ENCODE data around the gene KRT25. TPM values are rescaled to one million over a fixed set of nuclear protein-coding genes. Genes with fewer than 3 reads are reported as not detected.
"Not testable (repeated sequence)": the region's sequence is repeated elsewhere in the genome, so short reads cannot be mapped to it uniquely, and the experiment has no call there.

KRT25 gene
- total RNA-seq, 2 donors from 2014 or later = not detected

DNA sequence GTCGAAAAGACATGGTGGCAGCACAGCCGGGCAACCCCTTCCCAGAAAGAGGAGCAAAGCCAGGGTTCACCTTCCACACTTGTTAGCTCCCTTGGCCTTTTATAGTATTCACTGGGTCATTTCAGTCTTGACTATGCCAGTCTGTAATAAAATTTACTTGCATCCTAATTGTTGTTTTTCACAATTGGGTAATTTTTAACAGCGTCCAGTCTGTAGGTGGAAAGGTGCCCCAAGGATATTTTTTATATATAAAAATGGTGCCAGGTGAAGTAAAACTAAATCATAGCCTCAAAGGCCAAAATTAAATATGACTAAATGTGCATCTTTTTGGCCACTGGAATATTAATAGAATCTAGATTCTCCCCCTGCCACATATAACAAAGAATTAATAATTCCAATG lies 17.0 kb upstream of the KRT25 start, which contains the start of gene KRT26:
Gene KRT26 (minus strand): TSS at position 101 of the 400 bp plus-strand sequence. CDS start 88 bp downstream, at position 13.
- DNase-seq (ENCODE audit: low spot score in 2 of 2) = no peak
- no peak within 1 kb of the TSS for H3K27ac Mint-ChIP-seq
- H3K9me3 Mint-ChIP-seq = no peaks in the 10 kb centered on the region
- no peak for ATAC-seq
- H3K36me3 Mint-ChIP-seq = no peaks in the 10 kb centered on the region

DNA sequence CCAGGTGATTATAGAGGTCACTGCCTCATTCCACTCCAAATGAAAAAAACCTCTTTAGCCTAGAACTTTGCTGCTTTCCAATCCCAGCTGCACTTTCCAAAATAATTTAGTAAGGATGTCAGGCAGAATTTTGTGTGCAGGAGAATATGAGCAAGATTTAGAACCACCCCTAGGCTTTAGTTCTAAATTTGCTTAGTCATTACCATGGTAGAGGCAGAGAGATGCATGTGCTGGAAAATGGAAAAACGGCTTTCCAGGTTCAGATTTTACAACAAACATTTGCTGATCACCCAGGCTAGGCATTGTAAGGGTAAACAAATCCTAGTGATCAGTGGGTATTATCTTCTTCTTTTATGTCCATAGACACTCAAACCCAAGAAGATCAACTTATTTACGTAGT lies 10.5 kb upstream of the KRT25 start:
- DNase-seq (ENCODE audit: low spot score in 2 of 2) (no peak), ATAC-seq (no peak)
- Mint-ChIP-seq H3K27ac (no peak overlapping the region), H3K36me3 (peaks cover 14 to 15% of the 10 kb centered on the region in 2 donors), H3K9me3 (peaks cover 18 to 23% of the 10 kb centered on the region in 2 donors)

DNA sequence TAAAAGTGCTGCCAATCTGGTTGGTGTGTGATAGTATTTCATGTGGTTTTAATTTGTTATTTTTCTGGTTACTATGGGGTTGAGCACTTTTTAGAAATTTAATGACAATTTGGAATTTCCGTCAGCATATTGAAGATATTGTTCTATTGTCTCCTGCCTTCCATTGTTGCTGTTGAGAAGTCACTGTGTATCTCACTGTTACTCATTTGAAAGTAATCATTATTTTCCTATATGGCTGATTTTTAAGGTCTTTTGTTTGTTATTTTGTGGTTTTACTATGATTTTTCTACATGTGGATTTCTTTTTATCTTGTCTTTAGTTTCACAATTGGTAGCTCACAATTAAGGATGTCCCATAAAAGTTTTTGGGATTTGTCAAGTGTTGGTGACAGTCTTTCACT lies 8.6 kb upstream of the KRT25 start:
- ATAC-seq = no peak
- Mint-ChIP-seq H3K27ac (no peak overlapping the region), H3K36me3 (peaks cover 15 to 21% of the 10 kb centered on the region in 2 donors), H3K9me3 (peaks cover 23 to 28% of the 10 kb centered on the region in 2 donors)
- DNase-seq (ENCODE audit: low spot score in 2 of 2) = no peak

DNA sequence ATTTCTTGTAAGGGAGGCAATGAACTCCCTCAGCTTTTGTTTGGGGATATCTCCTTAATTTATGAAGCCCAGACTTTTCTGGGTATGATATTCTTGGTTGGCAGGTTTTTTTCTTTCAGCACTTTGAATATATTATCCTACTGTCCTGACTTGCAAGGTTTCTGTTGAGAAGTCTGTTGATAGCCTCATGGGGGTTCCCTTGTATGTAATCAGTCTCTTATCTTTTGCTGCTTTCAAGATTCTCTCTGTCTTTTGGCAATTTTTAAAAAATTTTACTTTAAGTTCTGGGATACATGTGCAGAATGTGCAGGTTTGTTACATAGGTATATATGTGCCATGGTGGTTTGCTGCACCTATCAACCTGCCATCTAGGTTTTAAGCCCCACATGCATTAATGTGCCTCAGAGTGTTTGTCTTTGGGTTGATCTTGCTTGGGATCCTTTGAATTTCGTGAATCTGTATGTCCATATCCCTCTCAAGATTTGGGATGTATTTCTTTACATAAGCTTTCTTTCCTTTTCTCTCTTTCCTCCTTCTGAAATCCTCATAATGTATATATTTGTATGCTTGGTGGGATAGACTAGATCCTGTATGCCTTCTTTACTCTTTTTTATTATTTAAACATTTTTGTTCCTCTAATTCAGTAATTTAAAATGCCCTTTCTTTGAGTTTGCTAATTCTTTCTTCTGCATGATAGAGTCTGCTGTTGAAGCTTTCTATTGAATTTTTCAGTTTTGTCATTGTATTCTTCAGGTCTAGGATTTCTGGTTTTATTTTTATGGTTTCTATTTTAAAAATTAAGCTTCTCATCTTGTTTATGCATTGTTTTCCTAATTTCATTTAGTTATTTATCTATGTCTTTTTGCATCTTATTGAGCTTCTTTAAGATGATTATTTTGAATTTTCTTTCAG lies 5.2 kb upstream of the KRT25 start:
- DNase-seq (ENCODE audit: low spot score in 2 of 2) (no peak), ATAC-seq (no peak)
- Mint-ChIP-seq H3K27ac (no peak overlapping the region), H3K9me3 (peaks cover 23 to 28% of the 10 kb centered on the region in 2 donors), H3K36me3 (peaks cover 15 to 21% of the 10 kb centered on the region in 2 donors)

DNA sequence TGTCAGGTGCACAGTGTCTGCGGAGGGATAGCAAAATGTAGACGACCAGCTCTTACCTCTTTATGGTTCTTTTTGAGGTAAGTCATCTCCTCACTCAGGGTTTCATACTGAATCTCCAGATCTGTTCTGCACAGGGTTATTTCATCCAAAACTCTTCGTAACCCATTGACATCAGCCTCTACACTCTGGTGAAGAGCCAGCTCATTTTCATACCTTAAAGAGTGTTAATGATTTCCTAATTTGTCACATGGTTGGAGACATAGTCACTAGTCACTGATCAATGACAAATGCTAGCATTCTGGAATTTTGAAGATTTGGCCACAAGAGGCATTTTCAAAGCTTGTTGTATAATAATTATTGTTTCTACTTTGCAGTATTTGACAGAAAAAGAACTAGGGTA lies 1.3 kb downstream of the KRT25 start:
- Mint-ChIP-seq H3K27ac (no peak overlapping the region), H3K36me3 (no peaks in the 10 kb centered on the region), H3K9me3 (no peaks in the 10 kb centered on the region)
- ATAC-seq (no peak), DNase-seq (ENCODE audit: low spot score in 2 of 2) (no peak)

DNA sequence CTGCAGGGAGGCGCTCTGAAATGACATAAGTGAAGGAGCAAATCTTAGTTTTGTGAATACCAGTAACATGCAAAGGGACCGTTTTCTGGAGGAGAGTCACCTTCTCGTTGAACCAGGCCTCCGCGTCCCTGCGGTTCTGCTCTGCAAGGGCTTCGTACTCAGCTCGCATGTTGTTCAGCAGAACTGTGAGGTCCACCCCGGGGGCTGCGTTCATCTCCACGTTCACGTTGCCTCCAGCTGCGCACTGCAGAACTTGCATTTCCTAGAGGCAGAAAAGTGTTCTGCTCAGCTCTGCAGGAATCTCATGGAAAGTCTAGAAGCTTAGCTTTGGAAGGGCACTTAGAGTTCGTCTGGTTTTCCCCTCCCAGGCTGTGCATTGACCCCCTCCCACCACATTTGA lies 4.1 kb downstream of the KRT25 start:
- no peaks in the 10 kb centered on the region for H3K9me3 Mint-ChIP-seq
- no peak for ATAC-seq
- H3K27ac Mint-ChIP-seq = no peak overlapping the region
- DNase-seq (ENCODE audit: low spot score in 2 of 2) = no peak
- H3K36me3 Mint-ChIP-seq = no peaks in the 10 kb centered on the region

DNA sequence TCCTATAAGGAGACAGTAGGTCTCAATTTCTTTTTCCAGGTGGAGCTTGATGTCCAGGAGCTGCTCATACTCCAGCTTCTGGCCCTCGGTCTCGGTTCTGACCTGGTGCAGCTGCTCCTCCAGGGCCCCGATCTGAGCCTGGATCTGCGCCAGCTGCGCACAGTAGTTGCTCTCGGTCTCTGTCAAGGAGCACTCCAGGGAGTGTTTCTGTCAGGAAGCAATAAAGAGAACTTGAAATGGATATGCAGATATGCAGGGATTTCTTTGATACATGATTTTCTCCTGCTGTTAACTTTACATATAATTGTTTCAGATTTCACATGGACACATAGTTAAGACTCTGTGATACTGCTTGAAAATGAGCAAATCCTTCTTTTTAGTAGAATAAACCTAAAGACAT lies 4.7 kb downstream of the KRT25 start:
- H3K9me3 Mint-ChIP-seq = no peaks in the 10 kb centered on the region
- DNase-seq (ENCODE audit: low spot score in 2 of 2) (no peak), ATAC-seq (no peak)
- no peaks in the 10 kb centered on the region for H3K36me3 Mint-ChIP-seq
- no peak overlapping the region for H3K27ac Mint-ChIP-seq

DNA sequence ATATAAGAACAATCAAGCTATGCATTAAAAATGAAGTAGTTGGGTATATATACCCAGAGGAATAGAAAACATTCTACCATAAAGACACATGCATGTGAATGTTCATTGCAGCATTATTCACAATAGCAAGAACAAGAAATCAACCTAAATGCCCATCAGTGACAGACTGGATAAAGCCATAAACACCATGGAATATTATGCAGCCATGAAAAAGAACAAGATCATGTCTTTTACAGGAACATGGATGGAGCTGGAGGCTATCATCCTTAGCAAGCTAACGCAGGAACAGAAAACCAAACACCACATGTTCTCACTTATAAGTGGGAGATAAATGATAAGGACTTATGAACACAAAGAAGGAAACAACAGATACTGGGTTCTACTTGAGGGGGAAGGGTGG lies 6.5 kb downstream of the KRT25 start:
- not testable (repeated sequence) for DNase-seq (ENCODE audit: low spot score in 2 of 2); ATAC-seq; H3K27ac Mint-ChIP-seq; H3K9me3 Mint-ChIP-seq; H3K36me3 Mint-ChIP-seq

DNA sequence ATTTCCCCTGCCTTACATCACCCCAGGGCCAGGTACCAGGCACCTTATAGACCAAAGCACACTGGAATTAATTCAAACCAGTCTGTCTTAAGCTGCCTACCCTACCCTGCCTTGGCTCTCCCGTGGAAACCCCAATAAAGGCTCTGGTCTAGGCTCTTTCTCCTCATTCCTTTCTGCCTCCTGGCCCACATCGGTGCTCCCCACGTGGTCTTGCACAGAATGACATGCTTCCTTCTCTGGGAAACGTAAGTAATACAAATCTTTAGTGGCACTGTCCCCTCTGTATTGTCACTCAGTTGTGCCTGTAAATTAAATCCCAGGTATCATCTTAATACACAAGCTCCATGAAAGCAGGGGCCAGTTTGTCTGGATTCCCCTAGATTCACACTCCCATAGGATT lies 16.6 kb downstream of the KRT25 start:
- Mint-ChIP-seq H3K9me3 (peaks cover 0 to 3% of the 10 kb centered on the region in 2 donors), H3K36me3 (no peaks in the 10 kb centered on the region), H3K27ac (no peak overlapping the region)
- ATAC-seq = no peak
- DNase-seq (ENCODE audit: low spot score in 2 of 2) = no peak

DNA sequence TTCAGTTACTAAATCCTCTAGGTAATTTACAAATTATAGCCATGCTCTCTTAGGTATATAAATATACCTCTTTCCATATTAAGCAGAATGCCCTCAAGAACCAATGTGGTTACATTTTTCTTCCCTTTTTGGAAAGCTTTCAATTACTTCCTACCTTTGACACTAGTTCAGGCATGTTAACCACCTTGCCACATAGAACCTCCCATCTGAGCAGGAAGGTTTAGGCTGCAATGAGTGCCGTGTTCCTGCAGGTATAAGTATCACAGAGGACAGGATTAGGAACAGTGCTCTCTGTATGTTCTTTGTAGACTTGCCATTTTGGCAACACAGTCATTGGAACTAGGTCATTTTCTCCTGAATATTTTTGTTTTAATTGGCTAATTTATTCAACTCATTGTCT lies 20.1 kb downstream of the KRT25 start:
- DNase-seq (ENCODE audit: low spot score in 2 of 2) = no peak
- Mint-ChIP-seq H3K36me3 (no peaks in the 10 kb centered on the region), H3K9me3 (no peaks in the 10 kb centered on the region), H3K27ac (no peak overlapping the region)
- no peak for ATAC-seq

DNA sequence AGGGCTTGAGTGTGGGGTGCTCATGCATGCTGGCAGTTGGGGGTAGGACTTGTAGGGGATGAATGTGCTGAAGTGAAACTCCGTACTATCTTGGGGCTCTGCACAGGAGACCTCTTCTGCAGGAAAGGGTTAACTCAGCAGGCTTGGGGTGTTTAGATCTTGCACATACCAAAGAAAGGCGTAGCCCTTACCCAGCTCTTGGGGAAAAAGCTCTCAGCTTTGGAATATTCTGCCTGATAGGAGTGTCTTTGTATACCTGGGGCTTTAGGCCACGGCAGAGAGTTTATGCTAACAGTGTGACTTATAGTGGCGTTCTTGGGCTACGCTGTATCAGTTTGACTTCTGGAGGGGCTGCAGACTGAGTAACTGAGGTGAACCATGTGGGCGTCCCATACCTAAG lies 21.1 kb downstream of the KRT25 start:
- DNase-seq (ENCODE audit: low spot score in 2 of 2) = no peak
- ATAC-seq = no peak
- Mint-ChIP-seq H3K36me3 (no peaks in the 10 kb centered on the region), H3K27ac (no peak overlapping the region), H3K9me3 (no peaks in the 10 kb centered on the region)

DNA sequence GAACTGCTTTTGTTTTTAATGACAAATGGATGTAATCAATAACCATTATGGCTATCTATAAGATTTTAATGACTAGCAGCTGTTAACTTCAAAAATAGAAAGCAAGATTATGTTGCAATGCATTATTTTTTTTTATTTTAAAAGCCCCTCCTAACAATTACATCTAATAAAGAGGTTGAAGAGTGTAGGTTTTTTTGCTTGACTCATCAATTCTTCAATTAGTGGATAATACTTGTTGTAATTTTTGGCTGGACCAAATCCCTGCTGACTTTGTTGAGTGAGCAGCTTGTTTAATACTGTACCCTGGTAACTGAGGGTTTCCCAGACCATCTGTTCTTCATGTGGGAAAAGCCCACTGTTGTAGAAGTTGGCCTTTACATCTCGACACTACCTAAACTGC lies 24.2 kb downstream of the KRT25 start:
- no peaks in the 10 kb centered on the region for H3K36me3 Mint-ChIP-seq
- no peak overlapping the region for H3K27ac Mint-ChIP-seq
- DNase-seq (ENCODE audit: low spot score in 2 of 2) = no peak
- H3K9me3 Mint-ChIP-seq = no peaks in the 10 kb centered on the region
- no peak for ATAC-seq

DNA sequence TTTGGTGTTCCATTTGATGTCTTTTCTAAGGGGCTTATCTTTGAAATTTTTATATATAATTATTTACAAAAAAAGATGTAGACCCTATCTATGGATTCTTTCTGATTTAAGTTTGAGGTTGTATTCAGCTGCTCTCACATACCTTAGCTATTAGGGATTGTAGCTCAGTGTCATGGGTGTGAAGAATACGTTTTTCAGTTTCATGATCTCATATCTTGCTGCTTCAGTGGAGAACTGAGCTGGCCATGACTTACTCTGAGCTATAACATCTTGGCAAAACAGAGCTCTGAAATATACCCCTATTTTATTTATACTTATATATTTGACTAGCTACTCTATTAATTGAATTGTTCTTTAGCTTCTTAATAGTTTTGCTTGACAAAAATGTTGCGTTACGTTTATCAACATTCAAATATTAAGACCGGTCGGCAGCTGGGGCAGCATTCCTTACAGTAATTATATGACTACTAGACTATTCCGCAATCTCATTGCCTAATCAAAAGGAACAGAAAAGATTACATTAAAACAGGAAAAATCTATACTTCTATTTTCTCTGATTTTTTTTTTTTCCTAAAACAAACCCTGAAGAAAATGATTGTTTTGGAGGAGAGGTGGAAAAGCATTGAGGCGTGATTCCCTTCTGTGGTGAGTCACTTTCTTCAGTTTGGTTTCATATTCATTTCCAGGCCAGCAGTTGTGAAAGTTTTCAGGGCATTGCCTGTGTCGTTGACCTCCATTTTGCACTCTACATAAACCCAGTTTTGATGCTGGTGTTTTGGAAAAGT lies 27.5 kb downstream of the KRT25 start:
- H3K9me3 Mint-ChIP-seq = no peaks in the 10 kb centered on the region
- no peak overlapping the region for H3K27ac Mint-ChIP-seq
- ATAC-seq (no peak), DNase-seq (ENCODE audit: low spot score in 2 of 2) (no peak)
- no peaks in the 10 kb centered on the region for H3K36me3 Mint-ChIP-seq

DNA sequence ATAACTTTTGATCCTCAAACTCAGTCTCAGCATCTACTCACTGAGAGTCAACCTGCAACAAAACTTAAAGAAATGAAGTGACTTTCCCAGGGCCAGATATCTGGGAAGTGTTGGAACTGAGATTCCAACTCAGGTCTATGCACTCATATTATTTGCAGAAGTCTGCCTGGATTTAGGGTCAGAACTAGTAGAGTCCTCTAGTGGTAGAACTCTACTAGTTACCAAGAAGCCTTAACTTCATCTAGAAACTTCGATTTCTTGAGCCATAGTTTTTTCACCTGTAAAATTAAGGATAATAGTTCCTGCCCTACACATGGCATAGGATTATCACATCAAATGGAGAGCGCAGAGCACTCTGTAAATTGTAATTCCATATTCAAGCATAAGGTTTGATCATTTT lies 28.2 kb downstream of the KRT25 start:
- DNase-seq (ENCODE audit: low spot score in 2 of 2) = no peak
- ATAC-seq = no peak
- H3K27ac Mint-ChIP-seq = no peak overlapping the region
- no peaks in the 10 kb centered on the region for H3K9me3 Mint-ChIP-seq
- no peaks in the 10 kb centered on the region for H3K36me3 Mint-ChIP-seq

DNA sequence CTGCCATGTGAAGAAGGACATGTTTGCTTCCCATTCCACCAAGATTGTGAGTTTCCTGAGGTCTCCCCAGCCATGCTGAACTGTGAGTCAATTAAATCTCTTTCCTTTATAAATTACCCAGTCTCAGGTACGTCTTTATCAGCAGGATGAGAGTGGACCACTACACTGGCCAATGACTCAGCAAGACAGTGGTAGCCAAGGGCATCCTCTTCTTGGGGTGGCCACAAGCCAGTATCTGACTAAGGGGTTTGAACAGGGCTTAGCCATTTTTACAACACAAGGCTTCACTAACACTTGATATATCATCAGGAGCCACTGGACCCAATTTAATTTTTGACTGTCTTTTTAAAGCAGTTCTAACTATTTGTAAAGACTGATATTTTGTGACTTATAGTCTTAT lies 30.5 kb downstream of the KRT25 start:
- DNase-seq (ENCODE audit: low spot score in 2 of 2) = no peak
- no peaks in the 10 kb centered on the region for H3K36me3 Mint-ChIP-seq
- no peak for ATAC-seq
- no peak overlapping the region for H3K27ac Mint-ChIP-seq
- H3K9me3 Mint-ChIP-seq = no peaks in the 10 kb centered on the region

DNA sequence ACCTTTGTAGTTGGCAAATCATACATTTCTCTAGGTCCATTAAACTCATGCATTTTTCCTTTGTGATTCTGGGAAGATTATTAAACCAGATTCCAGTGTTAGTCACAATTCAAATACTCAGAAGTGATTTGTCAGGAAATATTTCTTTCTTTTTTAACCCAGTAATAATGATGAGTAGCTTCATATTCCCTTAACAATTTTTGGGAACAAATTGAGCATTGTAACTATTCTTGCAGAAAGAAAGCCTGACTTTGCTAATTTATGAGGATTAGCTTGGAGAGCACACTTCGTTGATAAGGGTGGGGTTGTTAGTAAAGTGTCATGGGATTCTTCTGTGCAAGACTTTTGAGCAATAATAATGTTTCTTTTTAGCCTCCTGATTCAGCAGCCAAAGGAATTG lies 32.9 kb downstream of the KRT25 start:
- Mint-ChIP-seq H3K27ac (no peak overlapping the region), H3K9me3 (no peaks in the 10 kb centered on the region), H3K36me3 (no peaks in the 10 kb centered on the region)
- ATAC-seq (no peak), DNase-seq (ENCODE audit: low spot score in 2 of 2) (no peak)

DNA sequence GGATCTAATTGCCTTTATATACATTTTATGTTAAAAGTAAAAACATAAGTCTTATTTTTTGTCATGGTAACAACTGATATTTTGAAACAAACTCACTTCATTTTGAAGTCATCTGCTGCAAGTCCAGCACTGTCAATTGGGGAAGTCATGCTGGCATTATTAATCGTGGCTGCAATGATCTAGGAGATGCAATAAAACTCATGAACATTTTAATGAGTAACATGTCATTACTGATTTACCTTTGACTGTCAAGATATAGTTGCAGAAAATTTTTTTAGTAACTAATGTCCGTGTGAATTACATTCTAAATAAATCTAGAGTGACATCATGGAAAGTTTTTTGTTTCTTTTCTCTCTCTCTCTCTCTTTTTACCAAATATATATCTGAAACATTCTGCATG lies 34.2 kb downstream of the KRT25 start:
- no peak for ATAC-seq
- H3K27ac Mint-ChIP-seq = no peak overlapping the region
- H3K36me3 Mint-ChIP-seq = no peaks in the 10 kb centered on the region
- no peak for DNase-seq (ENCODE audit: low spot score in 2 of 2)
- H3K9me3 Mint-ChIP-seq = no peaks in the 10 kb centered on the region
